SK-N-SH (cell line): ENCODE results near the gene NRG3. TPM values are rescaled to one million over a fixed set of nuclear protein-coding genes. Genes with fewer than 3 reads are reported as not detected.

Experiments
- CTCF ChIA-PET: fragments of 300-600, 350-600 bp; formaldehyde crosslinking; extraction: SDS; loops from one replicate; lab custom pipeline; 2021; lab: Yijun Ruan, JAX
- POLR2A ChIA-PET: fragments of 350-600 bp; sonication (Branson Sonifier 250); formaldehyde crosslinking; extraction: SDS; loops from one replicate; lab custom pipeline; 2020; ENCODE audit warnings: antibody characterized with exemption, inconsistent platforms; lab: Yijun Ruan, JAX
- DNase-seq: peaks from one replicate; pipeline ENCODE4 v3.0.0; 2012
- H2AFZ ChIP-seq: fragments of 200-600 bp; sonication (generic); 2 replicates; pipeline ENCODE4 v1.8.1; 2016; ENCODE audit warnings: antibody characterized with exemption, mild to moderate bottlenecking, low read depth
- H3F3A ChIP-seq: fragments of 200-600 bp; sonication (generic); replicated peaks from 2 replicates; pipeline ENCODE3; 2016; ENCODE audit warnings: antibody characterized with exemption, mild to moderate bottlenecking; ENCODE audit not compliant: insufficient read depth
- H3K27ac ChIP-seq, 2 experiments: fragments of 200-500 bp in 1 of 2; fragments of 200-600 bp in 1 of 2; sonication (Bioruptor generic) in 1 of 2; sonication (generic), shearing (Covaris generic) in 1 of 2; 2 replicates each; pipeline versions ENCODE4 v1.5.1 to v1.6.1; 2014 to 2016; ENCODE audit warnings: low read depth in 2 of 2, inconsistent platforms in 1 of 2, low read length in 1 of 2, mild to moderate bottlenecking in 1 of 2, mixed read lengths in 1 of 2
- H3K27me3 ChIP-seq: fragments of 200-600 bp; sonication (generic), shearing (Covaris generic); 2 replicates; pipeline ENCODE4 v1.6.1; 2016; ENCODE audit warnings: mixed run types; ENCODE audit not compliant: insufficient read depth
- H3K36me3 ChIP-seq, 2 experiments: fragments of 200-500 bp in 1 of 2; fragments of 200-600 bp in 1 of 2; sonication (Bioruptor generic) in 1 of 2; sonication (generic) in 1 of 2; replicated peaks in 1 of 2; 2 replicates each; pipeline versions ENCODE3 to v1.5.1; 2014 to 2016; ENCODE audit warnings: low read length in 1 of 2, mild to moderate bottlenecking in 1 of 2; ENCODE audit not compliant: insufficient read depth in 2 of 2, control insufficient read depth in 1 of 2
- H3K4me1 ChIP-seq, 2 experiments: fragments of 200-500 bp in 1 of 2; fragments of 200-600 bp in 1 of 2; sonication (Bioruptor generic) in 1 of 2; sonication (generic), shearing (Covaris generic) in 1 of 2; 2 replicates each; pipeline versions ENCODE4 v1.5.1 to v1.6.1; 2014 to 2016; ENCODE audit warnings: low read depth in 1 of 2, low read length in 1 of 2, mixed run types in 1 of 2; ENCODE audit not compliant: insufficient read depth in 2 of 2, control insufficient read depth in 1 of 2
- H3K4me2 ChIP-seq: fragments of 200-600 bp; sonication (generic), shearing (Covaris generic); 2 replicates; pipeline ENCODE4 v1.6.1; 2017; ENCODE audit warnings: mixed run types
- H3K4me3 ChIP-seq, 2 experiments: fragments of 200-500 bp in 1 of 2; fragments of 200-600 bp in 1 of 2; sonication (Bioruptor generic) in 1 of 2; sonication (generic), shearing (Covaris generic) in 1 of 2; 2 replicates each; pipeline versions ENCODE4 v1.5.1 to v1.8.1; 2014 to 2016; ENCODE audit warnings: low read depth in 2 of 2, inconsistent platforms in 1 of 2, low read length in 1 of 2, mild to moderate bottlenecking in 1 of 2, mixed read lengths in 1 of 2, moderate library complexity in 1 of 2
- H3K79me2 ChIP-seq: fragments of 200-600 bp; sonication (generic); 2 replicates; pipeline ENCODE4 v1.8.1; 2017; ENCODE audit warnings: mild to moderate bottlenecking; ENCODE audit not compliant: insufficient read depth
- H3K9ac ChIP-seq: fragments of 200-600 bp; sonication (generic); 2 replicates; pipeline ENCODE4 v1.6.1; 2017; ENCODE audit warnings: mixed run types
- H3K9me2 ChIP-seq: fragments of 200-600 bp; sonication (generic); 2 replicates; pipeline ENCODE4 v1.6.1; 2017; ENCODE audit warnings: mixed run types
- H3K9me3 ChIP-seq: fragments of 200-600 bp; sonication (generic); 2 replicates; pipeline ENCODE4 v1.6.1; 2017; ENCODE audit warnings: mixed run types, mild to moderate bottlenecking, moderate library complexity
- H4K20me1 ChIP-seq: fragments of 200-600 bp; sonication (generic); 2 replicates; pipeline ENCODE4 v1.6.1; 2017; ENCODE audit warnings: mild to moderate bottlenecking, mixed run types; ENCODE audit not compliant: insufficient read depth
- CHD2 ChIP-seq: fragments of 150-350 bp; IDR thresholded peaks from 2 replicates; pipeline ENCODE4 v1.6.1; 2018; ENCODE audit warnings: low read length; ENCODE audit not compliant: partially characterized antibody
- EZH2phosphoT487 ChIP-seq: fragments of 200-600 bp; sonication (generic); IDR thresholded peaks from 2 replicates; pipeline ENCODE4 v1.6.1; 2017; ENCODE audit warnings: low read depth, mixed run types, mild to moderate bottlenecking, antibody characterized with exemption, moderate library complexity, borderline replicate concordance
- FOSL2 ChIP-seq: IDR thresholded peaks from 2 replicates; pipeline ENCODE4 v1.4.0; 2012; ENCODE audit warnings: low read depth, mild to moderate bottlenecking, moderate library complexity, borderline replicate concordance
- FOXJ3 ChIP-seq: sonication (generic); formaldehyde crosslinking; IDR thresholded peaks from 2 replicates; pipeline ENCODE4 v1.5.1; 2020; ENCODE audit warnings: mild to moderate bottlenecking, missing genetic modification reagents
- GABPA ChIP-seq: IDR thresholded peaks from 2 replicates; pipeline ENCODE4 v1.4.0; 2012; ENCODE audit warnings: low read depth, mild to moderate bottlenecking
- GATA2 ChIP-seq: sonication (generic); formaldehyde crosslinking; IDR thresholded peaks from 2 replicates; pipeline ENCODE4 v1.5.0; 2020; ENCODE audit warnings: mild to moderate bottlenecking, missing genetic modification reagents
- JUND ChIP-seq: IDR thresholded peaks from 2 replicates; pipeline ENCODE4 v1.4.0; 2012
- NFIC ChIP-seq: IDR thresholded peaks from 2 replicates; pipeline ENCODE4 v1.4.0; 2012; ENCODE audit warnings: borderline replicate concordance
- NRF1 ChIP-seq: IDR thresholded peaks from 2 replicates; pipeline ENCODE4 v1.6.1; 2012; ENCODE audit warnings: low read depth, mild to moderate bottlenecking, low read length
- POLR2AphosphoS5 ChIP-seq: IDR thresholded peaks from 2 replicates; pipeline ENCODE4 v1.6.1; 2012; ENCODE audit warnings: low read depth, low read length
- RAD21 ChIP-seq: IDR thresholded peaks from 2 replicates; pipeline ENCODE4 v1.6.1; 2012; ENCODE audit warnings: mild to moderate bottlenecking, low read length
- RFX5 ChIP-seq: IDR thresholded peaks from 2 replicates; pipeline ENCODE4 v1.6.1; 2012; ENCODE audit warnings: mild to moderate bottlenecking, improper control_type of control experiment, low read length
- RXRA ChIP-seq: IDR thresholded peaks from 2 replicates; pipeline ENCODE4 v1.4.0; 2012; ENCODE audit warnings: low read depth, mild to moderate bottlenecking, borderline replicate concordance
- TCF12 ChIP-seq: IDR thresholded peaks from 2 replicates; pipeline ENCODE4 v1.4.0; 2012
- TEAD4 ChIP-seq: IDR thresholded peaks from 2 replicates; pipeline ENCODE4 v1.4.0; 2012; ENCODE audit warnings: mild to moderate bottlenecking, borderline replicate concordance; ENCODE audit not compliant: insufficient read depth
- YY1 ChIP-seq: IDR thresholded peaks from 2 replicates; pipeline ENCODE4 v1.4.0; 2012; ENCODE audit warnings: low read depth, mild to moderate bottlenecking
- WGBS: methylation state at CpG from one replicate; pipeline ENCODE4 v1.1.6; 2017; ENCODE audit warnings: low lambda C conversion rate; 5-methylcytosine and 5-hydroxymethylcytosine counted together
- polyA plus RNA-seq, 3 experiments: library from polyadenylated mRNA; depleted of rRNA; stranded (reverse); fragments of >200 nt; gene quantifications; 2 replicates each; pipeline ENCODE4 v1.2.3, GENCODE V29; 2012
- TF ChIP-seq, protein P1 (sequence below): IDR thresholded peaks from 2 replicates; pipeline ENCODE4 v1.4.0; 2012; ENCODE audit warnings: low read depth, borderline replicate concordance
- TF ChIP-seq, protein P2 (sequence below): IDR thresholded peaks from 2 replicates; pipeline ENCODE4 v1.4.0; 2012; ENCODE audit warnings: low read depth
- TF ChIP-seq, protein P3 (sequence below): IDR thresholded peaks from 2 replicates; pipeline ENCODE4 v1.4.0; 2012; ENCODE audit warnings: low read depth, borderline replicate concordance
- TF ChIP-seq, protein P4 (sequence below): fragments of 150-350 bp; IDR thresholded peaks from 2 replicates; pipeline ENCODE4 v1.6.1; 2017; ENCODE audit warnings: antibody characterized with exemption, low read length, low read depth, borderline replicate concordance
- TF ChIP-seq, protein P5 (sequence below): IDR thresholded peaks from 2 replicates; pipeline ENCODE4; 2012

Gene NRG3
- polyA plus RNA-seq, 1 of the 3 experiments (the other 2 are of a cell fraction) = 0.03 TPM

DNA sequence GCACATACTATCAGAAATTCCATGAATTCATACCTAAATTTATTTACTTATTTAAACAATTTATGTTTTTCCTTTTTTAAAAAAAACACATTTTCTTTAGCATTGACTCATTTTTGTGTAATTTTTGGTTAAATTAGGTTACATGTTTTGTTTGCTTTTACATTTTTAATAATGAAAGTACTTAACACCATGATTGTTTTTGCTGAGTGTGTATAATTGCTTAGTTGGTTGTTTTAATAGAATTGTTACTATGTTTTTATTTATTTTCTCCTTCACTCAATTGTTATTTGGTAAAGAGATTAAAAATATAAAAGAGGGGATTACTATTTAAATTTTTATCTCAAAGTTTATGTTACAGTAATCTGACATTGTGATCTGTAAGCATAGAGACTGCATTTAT lies 508.4 kb downstream of the NRG3 start (continued):
- TF ChIP-seq, protein P1, sequence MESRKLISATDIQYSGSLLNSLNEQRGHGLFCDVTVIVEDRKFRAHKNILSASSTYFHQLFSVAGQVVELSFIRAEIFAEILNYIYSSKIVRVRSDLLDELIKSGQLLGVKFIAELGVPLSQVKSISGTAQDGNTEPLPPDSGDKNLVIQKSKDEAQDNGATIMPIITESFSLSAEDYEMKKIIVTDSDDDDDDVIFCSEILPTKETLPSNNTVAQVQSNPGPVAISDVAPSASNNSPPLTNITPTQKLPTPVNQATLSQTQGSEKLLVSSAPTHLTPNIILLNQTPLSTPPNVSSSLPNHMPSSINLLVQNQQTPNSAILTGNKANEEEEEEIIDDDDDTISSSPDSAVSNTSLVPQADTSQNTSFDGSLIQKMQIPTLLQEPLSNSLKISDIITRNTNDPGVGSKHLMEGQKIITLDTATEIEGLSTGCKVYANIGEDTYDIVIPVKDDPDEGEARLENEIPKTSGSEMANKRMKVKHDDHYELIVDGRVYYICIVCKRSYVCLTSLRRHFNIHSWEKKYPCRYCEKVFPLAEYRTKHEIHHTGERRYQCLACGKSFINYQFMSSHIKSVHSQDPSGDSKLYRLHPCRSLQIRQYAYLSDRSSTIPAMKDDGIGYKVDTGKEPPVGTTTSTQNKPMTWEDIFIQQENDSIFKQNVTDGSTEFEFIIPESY = no peak
- TF ChIP-seq RFX5 (no peak), EZH2phosphoT487 (no peak), NFIC (no peak), FOXJ3 (CRISPR knock-in tag) (no peak)

DNA sequence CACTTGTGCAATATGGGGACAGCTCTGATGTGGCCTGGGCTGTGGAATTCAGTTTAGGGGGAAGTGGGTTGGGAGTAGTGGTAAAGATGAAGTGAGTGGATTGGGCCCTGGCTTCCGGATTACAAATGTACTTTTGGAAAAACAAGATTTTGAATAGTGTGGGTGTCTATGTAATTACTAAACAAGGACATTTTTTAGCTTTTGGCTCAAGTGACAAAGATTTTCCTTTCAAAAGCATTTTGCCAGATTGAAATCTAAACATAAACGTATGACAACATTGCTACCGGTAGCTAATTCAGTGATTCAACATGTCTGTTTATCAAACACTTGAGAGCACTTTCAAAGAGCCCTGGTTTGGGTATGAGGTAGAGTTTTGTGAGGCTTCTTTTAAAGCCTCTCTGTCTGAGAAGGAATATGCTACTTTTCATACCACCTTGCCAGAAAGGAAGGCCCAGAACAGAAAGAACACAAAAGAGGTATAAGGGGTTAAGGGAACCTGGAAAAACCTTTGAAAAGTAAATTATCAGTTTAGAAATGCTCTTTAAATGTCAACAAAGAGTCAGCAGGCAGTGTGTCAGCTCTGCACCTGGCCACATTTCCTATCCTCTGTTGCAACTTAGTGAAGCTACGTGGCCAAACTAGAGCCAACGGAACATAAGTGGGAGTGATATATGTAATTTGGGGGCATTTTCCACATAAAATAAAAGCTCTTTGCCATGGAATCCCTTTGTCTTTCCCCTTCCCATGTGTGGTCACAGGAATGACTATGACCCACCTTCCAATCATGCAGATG lies 516.1 kb downstream of the NRG3 start:
- Histone ChIP-seq H3K9me3 (no peaks in the 10 kb centered on the region), H3K4me2 (no peak overlapping the region), H3K27ac (no peak overlapping the region), H3F3A (no peaks in the 10 kb centered on the region), H3K27me3 (no peaks in the 10 kb centered on the region), H3K9ac (no peak overlapping the region), H3K9me2 (no peaks in the 10 kb centered on the region), H4K20me1 (no peaks in the 10 kb centered on the region), H3K36me3 (no peaks in the 10 kb centered on the region), H2AFZ (no peak overlapping the region), H3K79me2 (no peaks in the 10 kb centered on the region; the same call in 1 of the 2 replicates), H3K4me1 (peaks cover 0 to 17% of the 10 kb centered on the region in 2 experiments; a peak in 2 of 4 replicates), H3K4me3 (no peak overlapping the region)
- no peak for TF ChIP-seq FOXJ3 (CRISPR knock-in tag)
- no peak for TF ChIP-seq RXRA
- TF ChIP-seq GABPA = no peak
- no peak for TF ChIP-seq GATA2 (CRISPR knock-in tag)
- ChIA-PET POLR2A (interaction anchor here (0.6 kb wide), 1 partner anchor 28 kb away, joined by 4 read pairs; no protein-coding TSS in a partner anchor), CTCF (interaction anchor here (0.9 kb wide), 1 partner anchor 405 kb away, joined by 3 read pairs; no protein-coding TSS in a partner anchor)
- 58% methylated on average over 5 of the region's 5 CpGs for WGBS
- DNase-seq = no peak

DNA sequence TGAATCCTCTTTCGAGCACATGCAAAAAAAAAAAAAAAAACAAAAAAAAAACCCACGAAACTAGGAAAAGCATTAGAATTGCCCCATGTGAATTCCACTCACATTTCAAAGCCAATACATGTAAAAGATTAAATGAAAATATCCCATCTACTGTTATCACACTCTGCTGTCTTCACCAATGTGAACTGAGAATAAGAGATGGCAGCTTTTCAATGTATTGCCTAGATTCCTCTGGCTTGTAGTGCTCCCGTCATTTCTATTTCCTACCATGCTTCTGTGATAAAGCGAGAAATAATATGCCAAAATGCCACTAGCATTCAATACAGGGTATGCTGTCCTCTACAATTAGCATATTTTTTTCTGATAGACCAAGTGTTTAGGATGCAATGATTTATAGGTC lies 517.0 kb downstream of the NRG3 start:
- Histone ChIP-seq H3K27ac (peak overlapping the region in 1 of 2 experiments; percentile 43; a peak in 1 of 4 replicates), H3K4me1 (peaks cover 0 to 17% of the 10 kb centered on the region in 2 experiments; a peak in 2 of 4 replicates), H3K9me2 (no peaks in the 10 kb centered on the region), H3F3A (no peaks in the 10 kb centered on the region), H3K36me3 (no peaks in the 10 kb centered on the region), H3K79me2 (no peaks in the 10 kb centered on the region), H3K9ac (no peak overlapping the region), H3K27me3 (no peaks in the 10 kb centered on the region), H3K9me3 (no peaks in the 10 kb centered on the region), H3K4me2 (no peak overlapping the region), H4K20me1 (no peaks in the 10 kb centered on the region), H2AFZ (no peak overlapping the region), H3K4me3 (no peak overlapping the region)
- CTCF ChIA-PET = interaction anchor here (0.9 kb wide), 1 partner anchor 404 kb away, joined by 3 read pairs; no protein-coding TSS in a partner anchor
- POLR2A ChIA-PET = interaction anchor here (0.6 kb wide), 1 partner anchor 27 kb away, joined by 4 read pairs; no protein-coding TSS in a partner anchor
- WGBS = 46% methylated on average over 4 of the region's 4 CpGs
- DNase-seq = no peak
- TF ChIP-seq NFIC (no peak), TCF12 (no peak), RAD21 (no peak), CHD2 (no peak), RXRA (no peak), POLR2AphosphoS5 (no peak), TEAD4 (no peak), NRF1 (no peak), RFX5 (no peak), YY1 (no peak), JUND (no peak), FOSL2 (no peak)
- TF ChIP-seq, protein P2, sequence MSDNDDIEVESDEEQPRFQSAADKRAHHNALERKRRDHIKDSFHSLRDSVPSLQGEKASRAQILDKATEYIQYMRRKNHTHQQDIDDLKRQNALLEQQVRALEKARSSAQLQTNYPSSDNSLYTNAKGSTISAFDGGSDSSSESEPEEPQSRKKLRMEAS = no peak
- TF ChIP-seq, protein P3, sequence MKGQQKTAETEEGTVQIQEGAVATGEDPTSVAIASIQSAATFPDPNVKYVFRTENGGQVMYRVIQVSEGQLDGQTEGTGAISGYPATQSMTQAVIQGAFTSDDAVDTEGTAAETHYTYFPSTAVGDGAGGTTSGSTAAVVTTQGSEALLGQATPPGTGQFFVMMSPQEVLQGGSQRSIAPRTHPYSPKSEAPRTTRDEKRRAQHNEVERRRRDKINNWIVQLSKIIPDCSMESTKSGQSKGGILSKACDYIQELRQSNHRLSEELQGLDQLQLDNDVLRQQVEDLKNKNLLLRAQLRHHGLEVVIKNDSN = no peak
- TF ChIP-seq, protein P4, sequence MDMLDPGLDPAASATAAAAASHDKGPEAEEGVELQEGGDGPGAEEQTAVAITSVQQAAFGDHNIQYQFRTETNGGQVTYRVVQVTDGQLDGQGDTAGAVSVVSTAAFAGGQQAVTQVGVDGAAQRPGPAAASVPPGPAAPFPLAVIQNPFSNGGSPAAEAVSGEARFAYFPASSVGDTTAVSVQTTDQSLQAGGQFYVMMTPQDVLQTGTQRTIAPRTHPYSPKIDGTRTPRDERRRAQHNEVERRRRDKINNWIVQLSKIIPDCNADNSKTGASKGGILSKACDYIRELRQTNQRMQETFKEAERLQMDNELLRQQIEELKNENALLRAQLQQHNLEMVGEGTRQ = no peak
- TF ChIP-seq, protein P5, sequence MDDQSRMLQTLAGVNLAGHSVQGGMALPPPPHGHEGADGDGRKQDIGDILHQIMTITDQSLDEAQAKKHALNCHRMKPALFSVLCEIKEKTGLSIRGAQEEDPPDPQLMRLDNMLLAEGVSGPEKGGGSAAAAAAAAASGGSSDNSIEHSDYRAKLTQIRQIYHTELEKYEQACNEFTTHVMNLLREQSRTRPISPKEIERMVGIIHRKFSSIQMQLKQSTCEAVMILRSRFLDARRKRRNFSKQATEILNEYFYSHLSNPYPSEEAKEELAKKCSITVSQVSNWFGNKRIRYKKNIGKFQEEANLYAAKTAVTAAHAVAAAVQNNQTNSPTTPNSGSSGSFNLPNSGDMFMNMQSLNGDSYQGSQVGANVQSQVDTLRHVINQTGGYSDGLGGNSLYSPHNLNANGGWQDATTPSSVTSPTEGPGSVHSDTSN = no peak
